Osteoblast (primary cell): ENCODE measurements around the gene REPS1. TPM values are rescaled to one million over a fixed set of nuclear protein-coding genes. Genes with fewer than 3 reads are reported as not detected.

Source experiments
- DNase-seq: peaks from one replicate; pipeline ENCODE4 v3.0.0; 2011; ENCODE audit warnings: low spot score, mixed read lengths; ENCODE audit not compliant: insufficient read length; ENCODE audit errors: missing footprints
- H2AFZ ChIP-seq: 2 replicates; pipeline ENCODE4 v1.6.0; 2011; ENCODE audit warnings: mild to moderate bottlenecking, low read length
- H3K27ac ChIP-seq: 2 replicates; pipeline ENCODE4 v1.5.1; 2011; ENCODE audit warnings: mild to moderate bottlenecking, low read depth, low read length, moderate library complexity
- H3K27me3 ChIP-seq: 2 replicates; pipeline ENCODE4 v1.6.0; 2012; ENCODE audit warnings: mild to moderate bottlenecking, control low read depth, inconsistent platforms, low read length, moderate library complexity; ENCODE audit not compliant: insufficient read depth
- H3K36me3 ChIP-seq: 2 replicates; pipeline ENCODE4 v1.5.1; 2011; ENCODE audit warnings: mild to moderate bottlenecking, low read length, control low read depth, moderate library complexity; ENCODE audit not compliant: insufficient read depth
- H3K4me1 ChIP-seq: 2 replicates; pipeline ENCODE4 v1.5.1; 2011; ENCODE audit warnings: mild to moderate bottlenecking, low read length, control low read depth, moderate library complexity; ENCODE audit not compliant: insufficient read depth
- H3K4me2 ChIP-seq: 2 replicates; pipeline ENCODE4 v1.6.0; 2011; ENCODE audit warnings: mild to moderate bottlenecking, low read length; ENCODE audit not compliant: insufficient read depth
- H3K4me3 ChIP-seq: fragments of 200-600 bp; sonication (generic); 3 replicates; pipeline ENCODE4 v1.5.1; 2012; ENCODE audit warnings: mild to moderate bottlenecking, low read length, inconsistent platforms; ENCODE audit not compliant: insufficient read depth
- H3K79me2 ChIP-seq: 2 replicates; pipeline ENCODE4 v1.6.0; 2012; ENCODE audit warnings: mild to moderate bottlenecking, low read length, control low read depth, inconsistent platforms; ENCODE audit not compliant: insufficient read depth
- H3K9me3 ChIP-seq: 2 replicates; pipeline ENCODE4 v1.5.1; 2011; ENCODE audit warnings: low read depth, low read length, control low read depth
- H4K20me1 ChIP-seq: 2 replicates; pipeline ENCODE4 v1.6.0; 2012; ENCODE audit warnings: mild to moderate bottlenecking, low read length, control low read depth; ENCODE audit not compliant: insufficient read depth
- CTCF ChIP-seq: IDR thresholded peaks from 2 replicates; pipeline ENCODE4 v1.5.1; 2011; ENCODE audit warnings: mild to moderate bottlenecking, low read depth, low read length, moderate library complexity; ENCODE audit errors: extremely low read depth
- total RNA-seq: library from RNA; depleted of rRNA; stranded (reverse); fragments of >200 nt; gene quantifications from 2 replicates; pipeline ENCODE4 v1.2.3, GENCODE V29; 2012

The REPS1 gene
- total RNA-seq, 1 donor = 43.1 TPM

- no peak for TF ChIP-seq CTCF
- Histone ChIP-seq H4K20me1 (no peaks in the 10 kb centered on the region), H2AFZ (no peak overlapping the region), H3K9me3 (no peaks in the 10 kb centered on the region), H3K27me3 (no peaks in the 10 kb centered on the region), H3K79me2 (peaks cover 2% of the 10 kb centered on the region), H3K27ac (no peak overlapping the region), H3K4me3 (no peak overlapping the region), H3K4me1 (no peaks in the 10 kb centered on the region), H3K36me3 (peaks cover 15% of the 10 kb centered on the region), H3K4me2 (no peak overlapping the region)
- no peak for DNase-seq
These were observed 62.2 kb downstream of the REPS1 start for GRCh38 chr6:138925806-138926205.

GRCh38 chr6:138923561-138923960 is 64.5 kb downstream of the REPS1 start:
- Histone ChIP-seq H3K4me1 (no peaks in the 10 kb centered on the region), H4K20me1 (no peaks in the 10 kb centered on the region), H3K4me2 (no peak overlapping the region), H3K4me3 (no peak overlapping the region), H2AFZ (no peak overlapping the region), H3K9me3 (no peaks in the 10 kb centered on the region), H3K27ac (no peak overlapping the region), H3K79me2 (peaks cover 2% of the 10 kb centered on the region), H3K36me3 (peaks cover under 1% of the 10 kb centered on the region), H3K27me3 (no peaks in the 10 kb centered on the region)
- no peak for DNase-seq
- TF ChIP-seq CTCF = no peak

GRCh38 chr6:138920906-138921305 is 67.1 kb downstream of the REPS1 start:
- H4K20me1 ChIP-seq = no peaks in the 10 kb centered on the region
- H3K27ac ChIP-seq = no peak overlapping the region
- no peak overlapping the region for H2AFZ ChIP-seq
- H3K9me3 ChIP-seq = no peaks in the 10 kb centered on the region
- H3K36me3 ChIP-seq = peaks cover 7% of the 10 kb centered on the region
- H3K27me3 ChIP-seq = no peaks in the 10 kb centered on the region
- no peak overlapping the region for H3K4me2 ChIP-seq
- H3K4me3 ChIP-seq = no peak overlapping the region
- no peak for DNase-seq
- H3K4me1 ChIP-seq = no peaks in the 10 kb centered on the region
- TF ChIP-seq CTCF = no peak
- H3K79me2 ChIP-seq = no peaks in the 10 kb centered on the region

GRCh38 chr6:138914701-138915100 is 73.4 kb downstream of the REPS1 start:
- no peak overlapping the region for H2AFZ ChIP-seq
- DNase-seq = no peak
- no peaks in the 10 kb centered on the region for H3K4me1 ChIP-seq
- no peaks in the 10 kb centered on the region for H3K9me3 ChIP-seq
- no peak overlapping the region for H3K4me2 ChIP-seq
- no peak overlapping the region for H3K27ac ChIP-seq
- no peak for TF ChIP-seq CTCF
- no peaks in the 10 kb centered on the region for H3K27me3 ChIP-seq
- H3K36me3 ChIP-seq = peaks cover 33% of the 10 kb centered on the region
- no peak overlapping the region for H3K4me3 ChIP-seq
- no peaks in the 10 kb centered on the region for H4K20me1 ChIP-seq
- no peaks in the 10 kb centered on the region for H3K79me2 ChIP-seq
